ENCODE results near the gene TXNIP. TPM values are rescaled to one million over a fixed set of nuclear protein-coding genes. Genes with fewer than 3 reads are reported as not detected.

TXNIP gene
- total and polyA plus RNA-seq, 4 donors = 178 to 1,810 (median 703) TPM

- no peaks in the 10 kb centered on the region for H3K27me3 ChIP-seq (ENCODE audit: control insufficient read depth in 3 of 3, insufficient read depth in 3 of 3, low read length in 2 of 3)
- H3K9me3 ChIP-seq (ENCODE audit: control insufficient read depth in 4 of 4, insufficient read depth in 3 of 4, low read length in 3 of 4) = no peaks in the 10 kb centered on the region
- no peak overlapping the region for H3K27ac ChIP-seq (ENCODE audit: low read depth in 1 of 2, low read length in 1 of 2)
- 85 to 90% methylated on average over 4 of the region's 4 CpGs for WGBS, 2 donors
- H3K9ac ChIP-seq (ENCODE audit: insufficient read depth in 1 of 2, low read length in 2 of 2) = no peak overlapping the region
- ATAC-seq (ENCODE audit: insufficient read depth, low FRiP score) = no peak
- H3K4me1 ChIP-seq (ENCODE audit: control insufficient read depth in 5 of 5, insufficient read depth in 5 of 5, low read length in 5 of 5) = peaks cover 5 to 31% (median 17%) of the 10 kb centered on the region in 5 donors
- TF ChIP-seq CTCF (IDR thresholded peaks at IDR 0.05; ENCODE audit: control extremely low read depth, extremely low read depth) = no peak
- H3K36me3 ChIP-seq (ENCODE audit: control insufficient read depth in 4 of 4, insufficient read depth in 4 of 4, low read length in 4 of 4) = peaks cover 0 to 5% (median 1%) of the 10 kb centered on the region in 4 donors
- H3K4me3 ChIP-seq = no peak overlapping the region
- no peak for DNase-seq
Observed at GRCh38 chr1:145975216-145975615, 21.2 kb downstream of the TXNIP start.

- Histone ChIP-seq H3K27me3 (ENCODE audit: control insufficient read depth in 3 of 3, insufficient read depth in 3 of 3, low read length in 2 of 3) (no peaks in the 10 kb centered on the region), H3K27ac (ENCODE audit: low read depth in 1 of 2, low read length in 1 of 2) (no peak overlapping the region), H3K36me3 (ENCODE audit: control insufficient read depth in 4 of 4, insufficient read depth in 4 of 4, low read length in 4 of 4) (peaks cover 0 to 5% (median 1%) of the 10 kb centered on the region in 4 donors), H3K4me3 (no peak overlapping the region), H3K9ac (ENCODE audit: insufficient read depth in 1 of 2, low read length in 2 of 2) (no peak overlapping the region), H3K9me3 (ENCODE audit: control insufficient read depth in 4 of 4, insufficient read depth in 3 of 4, low read length in 3 of 4) (no peaks in the 10 kb centered on the region), H3K4me1 (ENCODE audit: control insufficient read depth in 5 of 5, insufficient read depth in 5 of 5, low read length in 5 of 5) (peaks cover 5 to 26% (median 17%) of the 10 kb centered on the region in 5 donors)
- 86 to 88% methylated on average over 7 of the region's 7 CpGs for WGBS, 2 donors
- TF ChIP-seq CTCF (IDR thresholded peaks at IDR 0.05; ENCODE audit: control extremely low read depth, extremely low read depth) = no peak
- ATAC-seq (ENCODE audit: insufficient read depth, low FRiP score) (no peak), DNase-seq (no peak)
Observed at GRCh38 chr1:145974721-145975120, 21.7 kb downstream of the TXNIP start.

- H3K27me3 ChIP-seq (ENCODE audit: control insufficient read depth in 3 of 3, insufficient read depth in 3 of 3, low read length in 2 of 3) = no peaks in the 10 kb centered on the region
- H3K9ac ChIP-seq (ENCODE audit: insufficient read depth in 1 of 2, low read length in 2 of 2) = no peak overlapping the region
- peaks cover 0 to 5% (median under 1%) of the 10 kb centered on the region in 5 donors for H3K4me1 ChIP-seq (ENCODE audit: control insufficient read depth in 5 of 5, insufficient read depth in 5 of 5, low read length in 5 of 5)
- no peak for TF ChIP-seq CTCF (IDR thresholded peaks at IDR 0.05; ENCODE audit: control extremely low read depth, extremely low read depth)
- H3K27ac ChIP-seq (ENCODE audit: low read depth in 1 of 2, low read length in 1 of 2) = no peak overlapping the region
- ATAC-seq (ENCODE audit: insufficient read depth, low FRiP score) = no peak
- WGBS, 2 donors = 54 to 70% methylated on average over 7 of the region's 7 CpGs
- DNase-seq = no peak
- no peak overlapping the region for H3K4me3 ChIP-seq
- H3K9me3 ChIP-seq (ENCODE audit: control insufficient read depth in 4 of 4, insufficient read depth in 3 of 4, low read length in 3 of 4) = peaks cover 0 to under 1% (median 0%) of the 10 kb centered on the region in 4 donors
- peaks cover under 1 to 5% (median 2%) of the 10 kb centered on the region in 4 donors for H3K36me3 ChIP-seq (ENCODE audit: control insufficient read depth in 4 of 4, insufficient read depth in 4 of 4, low read length in 4 of 4)
Observed at GRCh38 chr1:145972580-145972979, 23.8 kb downstream of the TXNIP start.

GRCh38 chr1:145967288-145967687 is 29.1 kb downstream of the TXNIP start:
- H3K9ac ChIP-seq (ENCODE audit: insufficient read depth in 1 of 2, low read length in 2 of 2) = no peak overlapping the region
- H3K4me3 ChIP-seq = no peak overlapping the region
- peaks cover 1 to 25% (median 10%) of the 10 kb centered on the region in 5 donors for H3K4me1 ChIP-seq (ENCODE audit: control insufficient read depth in 5 of 5, insufficient read depth in 5 of 5, low read length in 5 of 5)
- TF ChIP-seq CTCF (IDR thresholded peaks at IDR 0.05; ENCODE audit: control extremely low read depth, extremely low read depth) = no peak
- WGBS, 2 donors = 96 to 100% methylated on average over 2 of the region's 2 CpGs
- H3K27ac ChIP-seq (ENCODE audit: low read depth in 1 of 2, low read length in 1 of 2) = no peak overlapping the region
- no peaks in the 10 kb centered on the region for H3K27me3 ChIP-seq (ENCODE audit: control insufficient read depth in 3 of 3, insufficient read depth in 3 of 3, low read length in 2 of 3)
- H3K36me3 ChIP-seq (ENCODE audit: control insufficient read depth in 4 of 4, insufficient read depth in 4 of 4, low read length in 4 of 4) = peaks cover 0 to 5% (median 2%) of the 10 kb centered on the region in 4 donors
- peaks cover 0 to 3% (median 0%) of the 10 kb centered on the region in 4 donors for H3K9me3 ChIP-seq (ENCODE audit: control insufficient read depth in 4 of 4, insufficient read depth in 3 of 4, low read length in 3 of 4)
- DNase-seq (no peak), ATAC-seq (ENCODE audit: insufficient read depth, low FRiP score) (no peak)

All from lung (tissue), 12 donors.